Measurements from ENCODE around the gene CYB5RL.

DNA sequence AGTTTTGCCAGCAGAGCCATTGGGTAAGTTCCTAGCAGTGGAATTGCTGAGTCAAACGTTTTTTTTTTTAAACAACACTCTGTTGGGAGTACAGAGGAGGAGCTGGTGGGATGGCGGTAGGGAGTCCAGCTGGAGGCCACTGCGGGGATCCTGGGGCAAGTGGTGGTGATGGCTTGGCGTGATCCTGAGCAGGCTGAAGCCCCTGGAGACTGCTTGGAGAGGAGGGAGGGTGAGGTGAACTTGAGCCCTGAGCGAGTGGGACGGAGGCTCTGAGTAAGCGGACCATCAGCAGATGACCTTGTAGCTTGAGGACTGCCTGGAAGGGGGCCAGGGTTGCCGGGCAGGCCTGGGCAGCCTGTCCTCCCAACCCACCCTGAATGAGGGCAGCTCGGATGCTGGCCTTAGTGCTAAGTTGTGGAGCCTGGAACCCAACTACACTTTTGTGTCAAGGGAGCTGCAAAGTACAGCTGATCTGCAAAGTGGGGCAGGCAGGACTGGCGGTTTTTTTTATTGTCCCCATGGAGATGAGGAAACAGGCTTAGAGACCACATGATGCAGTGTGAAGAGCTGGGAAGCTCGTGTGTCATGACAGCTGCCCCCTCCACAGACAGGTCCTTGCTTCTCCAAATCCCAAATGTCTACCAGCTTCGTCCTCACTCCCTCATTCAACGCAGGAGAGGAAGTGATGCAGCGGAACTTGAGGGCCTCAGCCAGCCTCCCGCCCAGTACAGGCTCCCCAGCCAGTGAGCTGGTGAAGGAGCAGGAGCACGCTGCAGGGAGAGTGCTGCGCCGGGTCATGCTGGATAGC is 20.4 kb upstream of the CYB5RL start:
- no peak for TF ChIP-seq POLR2A (IDR thresholded peaks at IDR 0.05)
- TF ChIP-seq CTCF (IDR thresholded peaks at IDR 0.05) = no peak
- TF ChIP-seq EP300 (IDR thresholded peaks at IDR 0.05) = no peak
